Activated CD4-positive, alpha-beta memory T cell treated with anti-CD3 and anti-CD28 coated beads for 36 hours (primary cell): ENCODE results near the gene PPP1R12C. TPM values are rescaled to one million over a fixed set of nuclear protein-coding genes. Genes with fewer than 3 reads are reported as not detected.
A peak's percentile ranks its signal among the peaks of the same experiment; 100 is the strongest.
"Not testable (repeated sequence)": the region's sequence is repeated elsewhere in the genome, so short reads cannot be mapped to it uniquely, and the experiment has no call there.

Experiments
- CTCF ChIA-PET: fragments of 350-600 bp; sonication (Branson Sonifier 250); formaldehyde crosslinking; loops from one replicate; lab custom pipeline; 2021; ENCODE audit warnings: antibody characterized with exemption, inconsistent platforms; lab: Charles Lee
- POLR2A ChIA-PET: fragments of 350-600 bp; sonication (Branson Sonifier 250); formaldehyde crosslinking; loops from one replicate; lab custom pipeline; 2021; ENCODE audit warnings: antibody characterized with exemption; lab: Charles Lee
- DNase-seq: peaks from one replicate; pipeline ENCODE4 v3.0.0-alpha.2; 2020
- H3K27ac Mint-ChIP-seq: one replicate; pipeline ENCODE4 v1.8.0; 2021; ENCODE audit warnings: mixed read lengths
- H3K27me3 Mint-ChIP-seq: one replicate; pipeline ENCODE4 v1.8.0; 2021; ENCODE audit warnings: mixed read lengths
- H3K36me3 Mint-ChIP-seq: one replicate; pipeline ENCODE4 v1.8.0; 2021; ENCODE audit warnings: mixed read lengths
- H3K4me1 Mint-ChIP-seq: one replicate; pipeline ENCODE4 v1.8.0; 2021; ENCODE audit warnings: low read depth, mixed read lengths
- H3K4me3 Mint-ChIP-seq: one replicate; pipeline ENCODE4 v1.8.0; 2021; ENCODE audit warnings: mild to moderate bottlenecking, mixed read lengths
- H3K9me3 Mint-ChIP-seq: one replicate; pipeline ENCODE4 v1.8.0; 2021; ENCODE audit warnings: mixed read lengths
- intact Hi-C: fragments of 100-400 bp; cut with micrococcal nuclease; formaldehyde crosslinking; loops from one replicate; pipeline ENCODE4 v1.15.1; 2023
- total RNA-seq, 2 experiments: library from RNA; stranded (reverse); gene quantifications; one replicate each; pipeline ENCODE4 v1.2.3, GENCODE V29; 2021

The PPP1R12C gene
- total RNA-seq, 2 experiments from 2014 or later: 62.7 to 73.2 TPM

DNA sequence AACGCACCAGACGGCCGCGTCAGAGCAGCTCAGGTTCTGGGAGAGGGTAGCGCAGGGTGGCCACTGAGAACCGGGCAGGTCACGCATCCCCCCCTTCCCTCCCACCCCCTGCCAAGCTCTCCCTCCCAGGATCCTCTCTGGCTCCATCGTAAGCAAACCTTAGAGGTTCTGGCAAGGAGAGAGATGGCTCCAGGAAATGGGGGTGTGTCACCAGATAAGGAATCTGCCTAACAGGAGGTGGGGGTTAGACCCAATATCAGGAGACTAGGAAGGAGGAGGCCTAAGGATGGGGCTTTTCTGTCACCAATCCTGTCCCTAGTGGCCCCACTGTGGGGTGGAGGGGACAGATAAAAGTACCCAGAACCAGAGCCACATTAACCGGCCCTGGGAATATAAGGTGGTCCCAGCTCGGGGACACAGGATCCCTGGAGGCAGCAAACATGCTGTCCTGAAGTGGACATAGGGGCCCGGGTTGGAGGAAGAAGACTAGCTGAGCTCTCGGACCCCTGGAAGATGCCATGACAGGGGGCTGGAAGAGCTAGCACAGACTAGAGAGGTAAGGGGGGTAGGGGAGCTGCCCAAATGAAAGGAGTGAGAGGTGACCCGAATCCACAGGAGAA, 1.9 kb downstream of the PPP1R12C start:
- H3K9me3 Mint-ChIP-seq: no peaks in the 10 kb centered on the region
- CTCF ChIA-PET: interaction anchor here (0.8 to 0.9 kb wide), 2 partner anchors 26 to 27 kb away, joined by 3 to 4 read pairs; no protein-coding TSS in a partner anchor
- H3K27me3 Mint-ChIP-seq: no peaks in the 10 kb centered on the region
- peaks cover 30% of the 10 kb centered on the region for H3K4me1 Mint-ChIP-seq
- POLR2A ChIA-PET: no interaction called here
- DNase-seq: no peak
- H3K4me3 Mint-ChIP-seq: peak overlapping the region; percentile 92
- intact Hi-C loops: loop anchor here (2.0 kb wide), 2 partner anchors 35 to 143 kb away; partner anchors contain the start of gene PPP6R1
- peak overlapping the region; percentile 86 for H3K27ac Mint-ChIP-seq
- peaks cover 12% of the 10 kb centered on the region for H3K36me3 Mint-ChIP-seq

GRCh38 chr19:55114566-55115145, 2.8 kb downstream of the PPP1R12C start:
- no peaks in the 10 kb centered on the region for H3K27me3 Mint-ChIP-seq
- ChIA-PET POLR2A (no interaction called here), CTCF (interaction anchor here (0.8 kb wide), 1 partner anchor 27 kb away, joined by 4 read pairs; no protein-coding TSS in a partner anchor)
- no peak for DNase-seq
- no peak overlapping the region for H3K27ac Mint-ChIP-seq
- intact Hi-C loops: no loop called here
- peak overlapping the region; percentile 92 for H3K4me3 Mint-ChIP-seq
- H3K36me3 Mint-ChIP-seq: peaks cover 12% of the 10 kb centered on the region
- H3K9me3 Mint-ChIP-seq: no peaks in the 10 kb centered on the region
- H3K4me1 Mint-ChIP-seq: peaks cover 30% of the 10 kb centered on the region

DNA sequence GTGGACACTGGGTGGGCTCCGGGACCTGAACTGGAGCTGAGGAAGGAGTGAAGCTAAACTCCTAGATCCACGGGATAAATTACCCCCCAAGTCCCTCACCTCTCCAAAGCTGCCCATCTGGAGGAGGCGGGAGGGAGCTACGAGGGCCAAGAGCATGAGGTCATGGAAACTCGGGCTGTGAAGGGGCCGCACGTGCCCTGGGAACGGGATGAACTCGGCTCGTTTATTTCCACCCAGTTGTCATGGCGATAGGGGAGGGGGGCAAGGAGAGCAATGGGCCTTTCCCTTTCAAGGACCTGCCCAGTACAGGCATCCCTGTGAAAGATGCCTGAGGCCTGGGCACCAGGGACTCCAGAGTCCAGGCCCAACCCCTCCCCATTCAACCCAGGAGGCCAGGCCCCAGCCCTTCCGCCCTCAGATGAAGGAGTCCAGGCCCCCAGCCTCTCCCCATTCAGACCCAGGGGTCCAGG, 3.8 kb downstream of the PPP1R12C start:
- no peak for DNase-seq
- Mint-ChIP-seq H3K4me1 (peaks cover 23% of the 10 kb centered on the region), H3K27me3 (no peaks in the 10 kb centered on the region), H3K36me3 (peaks cover 20% of the 10 kb centered on the region), H3K9me3 (no peaks in the 10 kb centered on the region), H3K27ac (no peak overlapping the region), H3K4me3 (no peak overlapping the region)
- CTCF ChIA-PET: interaction anchor here (0.6 to 1.4 kb wide), 2 partner anchors 26 to 188 kb away, joined by 3 read pairs; no protein-coding TSS in a partner anchor
- POLR2A ChIA-PET: no interaction called here
- intact Hi-C loops: no loop called here

DNA sequence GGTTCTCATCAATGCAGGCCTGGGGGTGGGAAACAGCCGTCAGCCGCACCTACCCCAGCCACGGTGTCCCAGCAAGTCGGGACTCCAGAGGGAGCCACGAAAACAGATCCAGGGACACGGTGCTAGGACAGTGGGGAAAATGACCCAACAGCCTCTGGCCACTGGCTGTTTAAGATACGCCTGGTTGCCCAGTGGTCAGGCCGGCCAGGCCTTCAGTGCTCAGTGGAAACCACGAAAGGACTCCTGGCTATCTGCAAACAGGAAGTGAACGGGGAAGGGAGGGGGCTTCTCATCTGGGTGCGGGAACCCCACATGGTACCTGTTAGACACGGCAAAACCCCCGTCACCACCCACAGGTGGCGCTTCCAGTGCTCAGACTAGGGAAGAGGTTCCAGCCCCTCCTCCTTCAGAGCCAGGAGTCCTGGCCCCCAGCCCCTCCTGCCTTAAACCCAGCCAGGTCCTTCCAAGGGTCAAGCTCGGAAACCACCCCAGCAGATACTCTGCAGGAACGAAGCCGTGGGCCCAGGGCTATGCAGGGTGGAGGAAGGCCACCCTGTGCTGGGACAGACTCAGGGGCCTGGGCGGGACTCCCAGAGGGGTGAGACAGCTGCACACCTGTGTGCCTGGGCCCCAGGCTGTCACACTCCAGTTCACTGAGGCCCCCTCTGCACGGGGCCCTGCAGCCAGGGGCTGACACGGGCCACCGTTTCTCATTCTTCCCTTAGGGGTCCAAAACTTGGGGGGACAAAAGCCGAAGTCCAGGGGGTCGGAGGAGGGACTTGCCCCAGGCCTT, 4.5 kb downstream of the PPP1R12C start:
- intact Hi-C loops: no loop called here
- Mint-ChIP-seq H3K27ac (no peak overlapping the region), H3K27me3 (no peaks in the 10 kb centered on the region), H3K9me3 (no peaks in the 10 kb centered on the region), H3K4me1 (peaks cover 21% of the 10 kb centered on the region), H3K4me3 (no peak overlapping the region), H3K36me3 (peaks cover 23% of the 10 kb centered on the region)
- ChIA-PET POLR2A (no interaction called here), CTCF (interaction anchor here (0.6 to 1.4 kb wide), 2 partner anchors 25 to 189 kb away, joined by 3 read pairs; no protein-coding TSS in a partner anchor)
- DNase-seq: no peak

DNA sequence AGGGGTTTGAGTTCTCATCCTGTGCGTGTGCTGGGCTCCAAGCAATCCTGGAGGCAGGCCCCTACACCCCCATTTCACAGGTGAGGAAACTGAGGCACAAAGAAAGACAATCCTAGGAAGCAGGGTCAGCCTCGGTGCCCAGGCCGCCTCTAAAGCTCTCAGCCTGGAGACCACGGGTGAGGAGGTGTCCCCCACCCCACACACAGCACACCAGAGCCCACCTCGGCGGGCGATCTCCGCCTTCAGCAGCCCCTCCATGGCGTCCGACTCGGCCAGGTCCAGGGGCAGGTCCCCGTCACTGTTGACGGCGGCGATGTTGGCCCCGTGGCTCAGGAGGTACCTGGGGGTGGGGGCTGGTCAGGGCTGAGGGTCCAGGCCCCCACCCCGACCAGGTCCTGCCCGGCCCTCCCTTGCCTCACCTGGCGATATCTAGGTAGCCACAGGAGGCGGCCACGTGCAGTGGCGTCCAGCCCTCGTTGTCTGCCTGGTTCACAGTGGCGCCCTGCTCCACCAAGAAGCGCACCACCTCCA, 5.1 kb downstream of the PPP1R12C start:
- no peaks in the 10 kb centered on the region for H3K9me3 Mint-ChIP-seq
- peaks cover 24% of the 10 kb centered on the region for H3K36me3 Mint-ChIP-seq
- H3K4me1 Mint-ChIP-seq: peaks cover 19% of the 10 kb centered on the region
- H3K27me3 Mint-ChIP-seq: no peaks in the 10 kb centered on the region
- ChIA-PET POLR2A (no interaction called here), CTCF (interaction anchor here (1.4 kb wide), 1 partner anchor 24 kb away, joined by 3 read pairs; no protein-coding TSS in a partner anchor)
- DNase-seq: no peak
- H3K27ac Mint-ChIP-seq: no peak overlapping the region
- no peak overlapping the region for H3K4me3 Mint-ChIP-seq
- intact Hi-C loops: no loop called here

- H3K27me3 Mint-ChIP-seq: no peaks in the 10 kb centered on the region
- ChIA-PET POLR2A (no interaction called here), CTCF (no interaction called here)
- no peak overlapping the region for H3K27ac Mint-ChIP-seq
- H3K9me3 Mint-ChIP-seq: no peaks in the 10 kb centered on the region
- peaks cover 22% of the 10 kb centered on the region for H3K36me3 Mint-ChIP-seq
- no peak overlapping the region for H3K4me3 Mint-ChIP-seq
- intact Hi-C loops: no loop called here
- peaks cover 23% of the 10 kb centered on the region for H3K4me1 Mint-ChIP-seq
- DNase-seq: no peak
Measured at GRCh38 chr19:55111238-55111831, 6.1 kb downstream of the PPP1R12C start.

DNA sequence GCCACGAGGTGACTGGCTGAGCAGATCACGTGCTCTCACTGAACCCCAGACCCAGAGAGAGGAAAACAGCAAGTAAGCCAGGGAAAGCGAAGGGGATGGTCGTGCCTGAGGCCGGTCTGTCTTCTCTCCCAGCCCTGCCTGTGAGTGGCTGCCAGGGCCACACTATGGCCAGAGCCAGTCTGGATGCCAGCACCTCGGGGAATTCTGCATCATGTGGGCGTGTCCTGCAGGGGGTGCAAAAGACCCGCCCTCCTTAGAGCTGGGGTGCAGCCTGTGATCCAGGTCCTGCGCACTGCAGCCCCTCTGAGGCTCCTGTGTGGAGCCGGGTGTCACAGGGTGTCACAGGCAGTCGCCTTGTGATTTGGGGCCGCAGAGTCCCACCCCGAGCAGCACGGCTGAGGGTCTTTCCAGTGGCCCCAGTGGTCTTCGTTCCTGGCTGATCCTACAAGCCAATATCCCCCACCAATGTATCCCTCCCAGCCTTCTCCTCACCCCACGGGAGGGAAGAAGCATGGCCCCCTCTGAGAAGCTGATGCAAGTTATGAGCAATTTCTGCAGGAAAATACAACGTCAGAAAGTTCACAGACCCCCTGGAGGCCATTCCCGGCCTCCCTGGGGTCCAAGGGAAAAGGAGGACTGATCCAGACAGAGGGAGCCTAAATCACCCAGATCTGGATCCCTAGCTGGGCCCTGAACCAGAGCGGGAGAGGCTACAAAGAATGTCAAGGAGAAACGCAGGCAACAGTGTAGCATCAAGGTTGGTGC, 7.7 kb downstream of the PPP1R12C start:
- Mint-ChIP-seq H3K27ac (no peak overlapping the region), H3K27me3 (no peaks in the 10 kb centered on the region), H3K4me1 (peaks cover 9% of the 10 kb centered on the region), H3K9me3 (no peaks in the 10 kb centered on the region), H3K4me3 (no peak overlapping the region), H3K36me3 (peaks cover 23% of the 10 kb centered on the region)
- intact Hi-C loops: no loop called here
- POLR2A ChIA-PET: no interaction called here
- no peak for DNase-seq
- CTCF ChIA-PET: no interaction called here

- H3K4me1 Mint-ChIP-seq, H3K27me3 Mint-ChIP-seq, DNase-seq, H3K9me3 Mint-ChIP-seq, intact Hi-C loops, H3K27ac Mint-ChIP-seq, POLR2A ChIA-PET, H3K4me3 Mint-ChIP-seq: not testable (repeated sequence)
- H3K36me3 Mint-ChIP-seq: peaks cover 35% of the 10 kb centered on the region
- CTCF ChIA-PET: interaction anchor here (1.6 kb wide), 1 partner anchor 20 kb away, joined by 8 read pairs; no protein-coding TSS in a partner anchor
Measured at GRCh38 chr19:55107252-55107651, 10.2 kb downstream of the PPP1R12C start.

DNA sequence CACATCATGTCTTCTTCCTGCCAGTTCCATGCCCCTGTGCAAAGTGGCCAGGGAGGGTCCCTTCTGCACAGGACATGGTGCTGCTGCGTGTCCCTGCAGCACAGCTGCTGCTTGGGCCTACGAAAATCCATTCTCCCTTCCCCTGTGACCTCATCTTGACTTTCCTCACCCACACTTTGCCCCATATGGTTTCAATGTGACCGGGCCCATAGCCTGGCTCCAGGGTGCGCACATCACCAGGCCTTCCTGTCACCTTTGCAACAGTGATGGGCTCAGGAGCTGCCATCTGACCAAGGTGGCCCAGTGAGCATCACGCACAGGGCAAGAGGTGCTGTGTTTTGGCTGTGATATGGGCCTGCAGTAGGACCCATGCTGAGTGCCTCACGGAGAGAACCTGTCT, 10.8 kb downstream of the PPP1R12C start:
- H3K36me3 Mint-ChIP-seq: peaks cover 37% of the 10 kb centered on the region

DNA sequence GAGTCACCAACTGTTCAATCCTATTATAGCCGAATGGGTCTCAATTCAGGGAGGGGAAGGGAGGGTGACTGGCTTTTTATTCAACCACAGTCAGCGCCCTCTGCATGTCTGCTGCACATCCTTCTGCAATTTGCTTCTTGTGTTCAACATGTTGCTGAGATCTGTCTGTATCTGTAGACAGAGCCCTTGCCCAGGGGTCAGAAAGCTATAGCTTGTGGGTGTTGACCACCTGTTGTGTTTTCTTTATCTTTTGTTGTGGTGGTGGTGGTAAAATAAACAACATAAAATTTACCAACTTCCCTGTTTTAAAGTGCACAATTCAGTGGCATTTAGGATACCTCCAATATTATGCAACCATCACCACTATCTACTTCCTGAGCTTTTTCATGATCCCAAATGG, 12.2 kb downstream of the PPP1R12C start:
- no peak overlapping the region for H3K4me3 Mint-ChIP-seq
- peaks cover 2% of the 10 kb centered on the region for H3K9me3 Mint-ChIP-seq
- H3K36me3 Mint-ChIP-seq: peaks cover 36% of the 10 kb centered on the region
- intact Hi-C loops: no loop called here
- H3K4me1 Mint-ChIP-seq: peaks cover 3% of the 10 kb centered on the region
- no peak for DNase-seq
- H3K27me3 Mint-ChIP-seq: no peaks in the 10 kb centered on the region
- POLR2A ChIA-PET: no interaction called here
- CTCF ChIA-PET: no interaction called here
- no peak overlapping the region for H3K27ac Mint-ChIP-seq

More for the DNA sequence above, 10.8 kb downstream of the PPP1R12C start:
- H3K4me1 Mint-ChIP-seq: peaks cover 3% of the 10 kb centered on the region
- H3K4me3 Mint-ChIP-seq: no peak overlapping the region
- no peak for DNase-seq
- H3K9me3 Mint-ChIP-seq: peaks cover 2% of the 10 kb centered on the region
- POLR2A ChIA-PET: no interaction called here
- no peaks in the 10 kb centered on the region for H3K27me3 Mint-ChIP-seq
- CTCF ChIA-PET: interaction anchor here (1.1 to 1.6 kb wide), 2 partner anchors 19 to 34 kb away, joined by 5 to 8 read pairs; no protein-coding TSS in a partner anchor
- intact Hi-C loops: no loop called here
- H3K27ac Mint-ChIP-seq: no peak overlapping the region

DNA sequence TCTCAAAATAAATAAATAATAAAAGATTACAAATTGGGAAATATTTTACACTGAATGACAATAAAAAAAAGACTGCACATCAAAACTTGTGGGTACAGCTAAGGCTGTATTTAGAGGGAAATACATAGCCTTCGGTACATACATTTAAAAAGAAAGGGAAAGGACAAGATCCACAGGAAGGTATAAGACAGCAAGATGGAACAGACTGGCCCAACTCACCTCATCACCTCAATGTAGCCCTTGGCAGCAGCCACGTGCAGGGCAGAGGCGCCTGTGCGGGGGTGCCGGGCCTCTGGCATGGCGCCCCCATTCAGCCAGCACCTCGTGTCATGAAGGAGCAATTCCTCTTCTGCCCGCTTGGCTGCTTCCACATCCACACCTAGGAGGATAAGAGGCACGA, 14.2 kb downstream of the PPP1R12C start:
- Mint-ChIP-seq H3K27ac (no peak overlapping the region), H3K9me3 (peaks cover 2% of the 10 kb centered on the region), H3K4me1 (peaks cover 3% of the 10 kb centered on the region), H3K36me3 (peaks cover 24% of the 10 kb centered on the region), H3K27me3 (no peaks in the 10 kb centered on the region), H3K4me3 (no peak overlapping the region)
- DNase-seq: no peak
- intact Hi-C loops: no loop called here
- CTCF ChIA-PET: no interaction called here
- POLR2A ChIA-PET: no interaction called here
